ENCODE data around the gene DISC1. TPM values are rescaled to one million over a fixed set of nuclear protein-coding genes. Genes with fewer than 3 reads are reported as not detected.

Gene DISC1
- polyA plus RNA-seq, 1 donor from 2014 or later, result 0.84 TPM

GRCh38 chr1:231971397-231972110 is 345.0 kb downstream of the DISC1 start:
- Histone ChIP-seq H3F3A (ENCODE audit: insufficient read depth, low read length, poor library complexity, severe bottlenecking) (no peaks in the 10 kb centered on the region), H3K79me2 (replicated peaks; ENCODE audit: insufficient read depth, low read length) (no peaks in the 10 kb centered on the region), H3K27me3 (ENCODE audit: insufficient read depth, low read depth, low read length) (no peaks in the 10 kb centered on the region), H3K9me2 (ENCODE audit: insufficient read depth, low read length) (no peaks in the 10 kb centered on the region), H3K36me3 (ENCODE audit: insufficient read depth, low read length) (no peaks in the 10 kb centered on the region), H4K20me1 (ENCODE audit: insufficient read depth) (no peaks in the 10 kb centered on the region), H3K4me3 (ENCODE audit: low read length) (no peak overlapping the region), H3K9me3 (ENCODE audit: low read length) (no peaks in the 10 kb centered on the region), H2AFZ (ENCODE audit: low read depth, low read length) (no peak overlapping the region), H3K4me2 (ENCODE audit: low read length) (no peak overlapping the region), H3K27ac (ENCODE audit: low read length) (no peak overlapping the region), H3K9ac (ENCODE audit: low read length) (no peak overlapping the region)
- no peak for TF ChIP-seq RAD21 (conservative IDR thresholded peaks at IDR 0.05)
- no peak for TF ChIP-seq EP300 (conservative IDR thresholded peaks at IDR 0.05; ENCODE audit: poor library complexity, severe bottlenecking)
- no peak for TF ChIP-seq MXI1 (conservative IDR thresholded peaks at IDR 0.05; ENCODE audit: poor library complexity, severe bottlenecking)
- TF ChIP-seq REST (IDR thresholded peaks at IDR 0.05; ENCODE audit: borderline replicate concordance), result no peak
- no peak for TF ChIP-seq SMC3 (conservative IDR thresholded peaks at IDR 0.05; ENCODE audit: poor library complexity)
- no peak for TF ChIP-seq TAF1 (IDR thresholded peaks at IDR 0.05; ENCODE audit: low read depth)
- no peak for TF ChIP-seq EZH2 (IDR thresholded peaks at IDR 0.05; ENCODE audit: borderline replicate concordance, insufficient read depth, low read length, poor library complexity, severe bottlenecking)
- TF ChIP-seq CTCF (IDR thresholded peaks at IDR 0.05; ENCODE audit: poor library complexity, severe bottlenecking), result no peak
- TF ChIP-seq POLR2AphosphoS5 (IDR thresholded peaks at IDR 0.05), result no peak

- no peaks in the 10 kb centered on the region for H3K36me3 ChIP-seq (ENCODE audit: insufficient read depth, low read length)
- H3K27me3 ChIP-seq (ENCODE audit: insufficient read depth, low read depth, low read length), result no peaks in the 10 kb centered on the region
- H4K20me1 ChIP-seq (ENCODE audit: insufficient read depth), result no peaks in the 10 kb centered on the region
- no peak overlapping the region for H3K27ac ChIP-seq (ENCODE audit: low read length)
- H3K9me2 ChIP-seq (ENCODE audit: insufficient read depth, low read length), result no peaks in the 10 kb centered on the region
- TF ChIP-seq EP300 (conservative IDR thresholded peaks at IDR 0.05; ENCODE audit: poor library complexity, severe bottlenecking) (no peak), CTCF (IDR thresholded peaks at IDR 0.05; ENCODE audit: poor library complexity, severe bottlenecking) (no peak), POLR2AphosphoS5 (IDR thresholded peaks at IDR 0.05) (no peak), MXI1 (conservative IDR thresholded peaks at IDR 0.05; ENCODE audit: poor library complexity, severe bottlenecking) (no peak), EZH2 (IDR thresholded peaks at IDR 0.05; ENCODE audit: borderline replicate concordance, insufficient read depth, low read length, poor library complexity, severe bottlenecking) (no peak), SMC3 (conservative IDR thresholded peaks at IDR 0.05; ENCODE audit: poor library complexity) (no peak), RAD21 (conservative IDR thresholded peaks at IDR 0.05) (no peak), REST (IDR thresholded peaks at IDR 0.05; ENCODE audit: borderline replicate concordance) (no peak), TAF1 (IDR thresholded peaks at IDR 0.05; ENCODE audit: low read depth) (no peak)
- no peak overlapping the region for H3K4me2 ChIP-seq (ENCODE audit: low read length)
- no peaks in the 10 kb centered on the region for H3K79me2 ChIP-seq (replicated peaks; ENCODE audit: insufficient read depth, low read length)
- no peak overlapping the region for H3K4me3 ChIP-seq (ENCODE audit: low read length)
- H3K9me3 ChIP-seq (ENCODE audit: low read length), result no peaks in the 10 kb centered on the region
- H3F3A ChIP-seq (ENCODE audit: insufficient read depth, low read length, poor library complexity, severe bottlenecking), result no peaks in the 10 kb centered on the region
- no peak overlapping the region for H3K9ac ChIP-seq (ENCODE audit: low read length)
- no peak overlapping the region for H2AFZ ChIP-seq (ENCODE audit: low read depth, low read length)
Observed at GRCh38 chr1:231972111-231972445, 345.5 kb downstream of the DISC1 start.

Data from neural cell (in vitro differentiated cells).